SK-N-SH (cell line): Measurements from ENCODE around the gene TGFA. TPM values are rescaled to one million over a fixed set of nuclear protein-coding genes. Genes with fewer than 3 reads are reported as not detected.

ENCODE experiments used
- CTCF ChIA-PET: fragments of 300-600, 350-600 bp; formaldehyde crosslinking; extraction: SDS; loops from one replicate; lab custom pipeline; 2021; lab: Yijun Ruan, JAX
- POLR2A ChIA-PET: fragments of 350-600 bp; sonication (Branson Sonifier 250); formaldehyde crosslinking; extraction: SDS; loops from one replicate; lab custom pipeline; 2020; ENCODE audit warnings: antibody characterized with exemption, inconsistent platforms; lab: Yijun Ruan, JAX
- DNase-seq: peaks from one replicate; pipeline ENCODE4 v3.0.0; 2012
- H2AFZ ChIP-seq: fragments of 200-600 bp; sonication (generic); 2 replicates; pipeline ENCODE4 v1.8.1; 2016; ENCODE audit warnings: antibody characterized with exemption, mild to moderate bottlenecking, low read depth
- H3F3A ChIP-seq: fragments of 200-600 bp; sonication (generic); replicated peaks from 2 replicates; pipeline ENCODE3; 2016; ENCODE audit warnings: antibody characterized with exemption, mild to moderate bottlenecking; ENCODE audit not compliant: insufficient read depth
- H3K27ac ChIP-seq, 2 experiments: fragments of 200-500 bp in 1 of 2; fragments of 200-600 bp in 1 of 2; sonication (Bioruptor generic) in 1 of 2; sonication (generic), shearing (Covaris generic) in 1 of 2; 2 replicates each; pipeline versions ENCODE4 v1.5.1 to v1.6.1; 2014 to 2016; ENCODE audit warnings: low read depth in 2 of 2, inconsistent platforms in 1 of 2, low read length in 1 of 2, mild to moderate bottlenecking in 1 of 2, mixed read lengths in 1 of 2
- H3K27me3 ChIP-seq: fragments of 200-600 bp; sonication (generic), shearing (Covaris generic); 2 replicates; pipeline ENCODE4 v1.6.1; 2016; ENCODE audit warnings: mixed run types; ENCODE audit not compliant: insufficient read depth
- H3K36me3 ChIP-seq, 2 experiments: fragments of 200-500 bp in 1 of 2; fragments of 200-600 bp in 1 of 2; sonication (Bioruptor generic) in 1 of 2; sonication (generic) in 1 of 2; replicated peaks in 1 of 2; 2 replicates each; pipeline versions ENCODE3 to v1.5.1; 2014 to 2016; ENCODE audit warnings: low read length in 1 of 2, mild to moderate bottlenecking in 1 of 2; ENCODE audit not compliant: insufficient read depth in 2 of 2, control insufficient read depth in 1 of 2
- H3K4me1 ChIP-seq, 2 experiments: fragments of 200-500 bp in 1 of 2; fragments of 200-600 bp in 1 of 2; sonication (Bioruptor generic) in 1 of 2; sonication (generic), shearing (Covaris generic) in 1 of 2; 2 replicates each; pipeline versions ENCODE4 v1.5.1 to v1.6.1; 2014 to 2016; ENCODE audit warnings: low read depth in 1 of 2, low read length in 1 of 2, mixed run types in 1 of 2; ENCODE audit not compliant: insufficient read depth in 2 of 2, control insufficient read depth in 1 of 2
- H3K4me2 ChIP-seq: fragments of 200-600 bp; sonication (generic), shearing (Covaris generic); 2 replicates; pipeline ENCODE4 v1.6.1; 2017; ENCODE audit warnings: mixed run types
- H3K4me3 ChIP-seq, 2 experiments: fragments of 200-500 bp in 1 of 2; fragments of 200-600 bp in 1 of 2; sonication (Bioruptor generic) in 1 of 2; sonication (generic), shearing (Covaris generic) in 1 of 2; 2 replicates each; pipeline versions ENCODE4 v1.5.1 to v1.8.1; 2014 to 2016; ENCODE audit warnings: low read depth in 2 of 2, inconsistent platforms in 1 of 2, low read length in 1 of 2, mild to moderate bottlenecking in 1 of 2, mixed read lengths in 1 of 2, moderate library complexity in 1 of 2
- H3K79me2 ChIP-seq: fragments of 200-600 bp; sonication (generic); 2 replicates; pipeline ENCODE4 v1.8.1; 2017; ENCODE audit warnings: mild to moderate bottlenecking; ENCODE audit not compliant: insufficient read depth
- H3K9ac ChIP-seq: fragments of 200-600 bp; sonication (generic); 2 replicates; pipeline ENCODE4 v1.6.1; 2017; ENCODE audit warnings: mixed run types
- H3K9me2 ChIP-seq: fragments of 200-600 bp; sonication (generic); 2 replicates; pipeline ENCODE4 v1.6.1; 2017; ENCODE audit warnings: mixed run types
- H3K9me3 ChIP-seq: fragments of 200-600 bp; sonication (generic); 2 replicates; pipeline ENCODE4 v1.6.1; 2017; ENCODE audit warnings: mixed run types, mild to moderate bottlenecking, moderate library complexity
- H4K20me1 ChIP-seq: fragments of 200-600 bp; sonication (generic); 2 replicates; pipeline ENCODE4 v1.6.1; 2017; ENCODE audit warnings: mild to moderate bottlenecking, mixed run types; ENCODE audit not compliant: insufficient read depth
- ELF1 ChIP-seq: IDR thresholded peaks from 2 replicates; pipeline ENCODE4 v1.4.0; 2012
- EP300 ChIP-seq, 2 experiments: IDR thresholded peaks; 2 replicates each; pipeline versions ENCODE4 v1.4.0 to v1.6.1; 2012; ENCODE audit warnings: borderline replicate concordance in 1 of 2, low read depth in 1 of 2, low read length in 1 of 2
- EZH2phosphoT487 ChIP-seq: fragments of 200-600 bp; sonication (generic); IDR thresholded peaks from 2 replicates; pipeline ENCODE4 v1.6.1; 2017; ENCODE audit warnings: low read depth, mixed run types, mild to moderate bottlenecking, antibody characterized with exemption, moderate library complexity, borderline replicate concordance
- FOSL2 ChIP-seq: IDR thresholded peaks from 2 replicates; pipeline ENCODE4 v1.4.0; 2012; ENCODE audit warnings: low read depth, mild to moderate bottlenecking, moderate library complexity, borderline replicate concordance
- FOXJ3 ChIP-seq: sonication (generic); formaldehyde crosslinking; IDR thresholded peaks from 2 replicates; pipeline ENCODE4 v1.5.1; 2020; ENCODE audit warnings: mild to moderate bottlenecking, missing genetic modification reagents
- GABPA ChIP-seq: IDR thresholded peaks from 2 replicates; pipeline ENCODE4 v1.4.0; 2012; ENCODE audit warnings: low read depth, mild to moderate bottlenecking
- MXI1 ChIP-seq: IDR thresholded peaks from 2 replicates; pipeline ENCODE4 v1.6.1; 2012; ENCODE audit warnings: mild to moderate bottlenecking, low read depth, low read length, improper control_type of control experiment
- NFIC ChIP-seq: IDR thresholded peaks from 2 replicates; pipeline ENCODE4 v1.4.0; 2012; ENCODE audit warnings: borderline replicate concordance
- NRF1 ChIP-seq: IDR thresholded peaks from 2 replicates; pipeline ENCODE4 v1.6.1; 2012; ENCODE audit warnings: low read depth, mild to moderate bottlenecking, low read length
- POLR2AphosphoS5 ChIP-seq: IDR thresholded peaks from 2 replicates; pipeline ENCODE4 v1.6.1; 2012; ENCODE audit warnings: low read depth, low read length
- SIN3A ChIP-seq: IDR thresholded peaks from 2 replicates; pipeline ENCODE4 v1.6.1; 2012; ENCODE audit warnings: low read depth, mild to moderate bottlenecking, low read length, moderate library complexity, borderline replicate concordance
- TAF1 ChIP-seq: IDR thresholded peaks from 2 replicates; pipeline ENCODE4 v1.6.1; 2012; ENCODE audit warnings: low read depth, mild to moderate bottlenecking, low read length, moderate library complexity, borderline replicate concordance
- TCF12 ChIP-seq: IDR thresholded peaks from 2 replicates; pipeline ENCODE4 v1.4.0; 2012
- WGBS: methylation state at CpG from one replicate; pipeline ENCODE4 v1.1.6; 2017; ENCODE audit warnings: low lambda C conversion rate; 5-methylcytosine and 5-hydroxymethylcytosine counted together
- polyA plus RNA-seq, 3 experiments: library from polyadenylated mRNA; depleted of rRNA; stranded (reverse); fragments of >200 nt; gene quantifications; 2 replicates each; pipeline ENCODE4 v1.2.3, GENCODE V29; 2012
- TF ChIP-seq, protein P1 (sequence below): IDR thresholded peaks from 2 replicates; pipeline ENCODE4 v1.4.0; 2012; ENCODE audit warnings: low read depth
- TF ChIP-seq, protein P2 (sequence below): fragments of 150-350 bp; IDR thresholded peaks from 2 replicates; pipeline ENCODE4 v1.6.1; 2016; ENCODE audit warnings: mild to moderate bottlenecking, low read depth, low read length
- TF ChIP-seq, protein P3 (sequence below): IDR thresholded peaks from 2 replicates; pipeline ENCODE4; 2012
- TF ChIP-seq, protein P4 (sequence below): IDR thresholded peaks from 2 replicates; pipeline ENCODE4 v1.4.0; 2012; ENCODE audit warnings: low read depth, borderline replicate concordance
- TF ChIP-seq, protein P5 (sequence below): fragments of 150-350 bp; IDR thresholded peaks from 2 replicates; pipeline ENCODE4 v1.6.1; 2017; ENCODE audit warnings: antibody characterized with exemption, low read length, low read depth, borderline replicate concordance

Gene TGFA
- polyA plus RNA-seq, 1 of the 3 experiments (the other 2 are of a cell fraction): not detected

DNA sequence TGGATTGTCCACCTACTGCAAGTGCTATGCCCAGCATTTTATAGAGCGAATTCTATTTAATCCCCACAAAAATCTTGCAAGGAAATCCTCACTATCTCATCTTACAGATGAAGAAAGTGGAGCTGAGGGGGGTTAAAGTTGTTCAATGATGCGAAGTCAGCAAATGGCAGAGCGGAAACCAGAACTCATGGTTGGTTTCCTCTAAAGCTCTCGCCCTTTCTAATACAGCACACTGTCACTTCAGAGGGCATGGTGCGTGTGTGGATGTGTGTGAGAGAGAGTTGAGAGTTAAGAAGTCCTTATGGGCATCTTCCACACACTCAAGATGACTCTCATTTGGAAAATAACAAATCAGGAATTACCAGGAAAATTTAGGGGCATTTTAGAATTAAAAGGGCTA lies 78.4 kb downstream of the TGFA start:
- Histone ChIP-seq H3K79me2 (no peaks in the 10 kb centered on the region), H3K36me3 (no peaks in the 10 kb centered on the region), H3F3A (no peaks in the 10 kb centered on the region), H4K20me1 (no peaks in the 10 kb centered on the region), H3K4me2 (no peak overlapping the region), H3K9ac (no peak overlapping the region), H3K27me3 (no peaks in the 10 kb centered on the region; the same call in 1 of the 2 replicates), H3K4me1 (peaks cover 0 to 16% of the 10 kb centered on the region in 2 experiments; a peak in 2 of 4 replicates), H3K9me2 (no peaks in the 10 kb centered on the region), H3K9me3 (no peaks in the 10 kb centered on the region), H3K27ac (no peak overlapping the region), H2AFZ (no peak overlapping the region), H3K4me3 (no peak overlapping the region)
- ChIA-PET POLR2A (no interaction called here), CTCF (no interaction called here)
- DNase-seq: no peak
- 51% methylated on average over 5 of the region's 5 CpGs for WGBS
- no peak for TF ChIP-seq ELF1
- no peak for TF ChIP-seq FOSL2
- TF ChIP-seq EZH2phosphoT487: no peak
- no peak for TF ChIP-seq SIN3A
- no peak for TF ChIP-seq POLR2AphosphoS5
- TF ChIP-seq, protein P1, sequence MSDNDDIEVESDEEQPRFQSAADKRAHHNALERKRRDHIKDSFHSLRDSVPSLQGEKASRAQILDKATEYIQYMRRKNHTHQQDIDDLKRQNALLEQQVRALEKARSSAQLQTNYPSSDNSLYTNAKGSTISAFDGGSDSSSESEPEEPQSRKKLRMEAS: no peak
- TF ChIP-seq TCF12: no peak
- no peak for TF ChIP-seq MXI1
- TF ChIP-seq, protein P2, sequence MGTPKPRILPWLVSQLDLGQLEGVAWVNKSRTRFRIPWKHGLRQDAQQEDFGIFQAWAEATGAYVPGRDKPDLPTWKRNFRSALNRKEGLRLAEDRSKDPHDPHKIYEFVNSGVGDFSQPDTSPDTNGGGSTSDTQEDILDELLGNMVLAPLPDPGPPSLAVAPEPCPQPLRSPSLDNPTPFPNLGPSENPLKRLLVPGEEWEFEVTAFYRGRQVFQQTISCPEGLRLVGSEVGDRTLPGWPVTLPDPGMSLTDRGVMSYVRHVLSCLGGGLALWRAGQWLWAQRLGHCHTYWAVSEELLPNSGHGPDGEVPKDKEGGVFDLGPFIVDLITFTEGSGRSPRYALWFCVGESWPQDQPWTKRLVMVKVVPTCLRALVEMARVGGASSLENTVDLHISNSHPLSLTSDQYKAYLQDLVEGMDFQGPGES: no peak
- TF ChIP-seq, protein P3, sequence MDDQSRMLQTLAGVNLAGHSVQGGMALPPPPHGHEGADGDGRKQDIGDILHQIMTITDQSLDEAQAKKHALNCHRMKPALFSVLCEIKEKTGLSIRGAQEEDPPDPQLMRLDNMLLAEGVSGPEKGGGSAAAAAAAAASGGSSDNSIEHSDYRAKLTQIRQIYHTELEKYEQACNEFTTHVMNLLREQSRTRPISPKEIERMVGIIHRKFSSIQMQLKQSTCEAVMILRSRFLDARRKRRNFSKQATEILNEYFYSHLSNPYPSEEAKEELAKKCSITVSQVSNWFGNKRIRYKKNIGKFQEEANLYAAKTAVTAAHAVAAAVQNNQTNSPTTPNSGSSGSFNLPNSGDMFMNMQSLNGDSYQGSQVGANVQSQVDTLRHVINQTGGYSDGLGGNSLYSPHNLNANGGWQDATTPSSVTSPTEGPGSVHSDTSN: no peak
- no peak for TF ChIP-seq GABPA
- TF ChIP-seq EP300 (IDR thresholded peaks at IDR 0.05; ENCODE audit: borderline replicate concordance in 1 of 2, low read depth in 1 of 2, low read length in 1 of 2): no peak
- TF ChIP-seq NFIC: no peak
- TF ChIP-seq NRF1: no peak
- TF ChIP-seq, protein P4, sequence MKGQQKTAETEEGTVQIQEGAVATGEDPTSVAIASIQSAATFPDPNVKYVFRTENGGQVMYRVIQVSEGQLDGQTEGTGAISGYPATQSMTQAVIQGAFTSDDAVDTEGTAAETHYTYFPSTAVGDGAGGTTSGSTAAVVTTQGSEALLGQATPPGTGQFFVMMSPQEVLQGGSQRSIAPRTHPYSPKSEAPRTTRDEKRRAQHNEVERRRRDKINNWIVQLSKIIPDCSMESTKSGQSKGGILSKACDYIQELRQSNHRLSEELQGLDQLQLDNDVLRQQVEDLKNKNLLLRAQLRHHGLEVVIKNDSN: no peak
- TF ChIP-seq TAF1: no peak
- no peak for TF ChIP-seq FOXJ3 (CRISPR knock-in tag)
- TF ChIP-seq, protein P5, sequence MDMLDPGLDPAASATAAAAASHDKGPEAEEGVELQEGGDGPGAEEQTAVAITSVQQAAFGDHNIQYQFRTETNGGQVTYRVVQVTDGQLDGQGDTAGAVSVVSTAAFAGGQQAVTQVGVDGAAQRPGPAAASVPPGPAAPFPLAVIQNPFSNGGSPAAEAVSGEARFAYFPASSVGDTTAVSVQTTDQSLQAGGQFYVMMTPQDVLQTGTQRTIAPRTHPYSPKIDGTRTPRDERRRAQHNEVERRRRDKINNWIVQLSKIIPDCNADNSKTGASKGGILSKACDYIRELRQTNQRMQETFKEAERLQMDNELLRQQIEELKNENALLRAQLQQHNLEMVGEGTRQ: no peak
